ENCODE results near the gene MTA1. TPM values are rescaled to one million over a fixed set of nuclear protein-coding genes. Genes with fewer than 3 reads are reported as not detected.

Gene MTA1
- total RNA-seq, 4 donors from 2014 or later = 62.9 to 218 (median 108) TPM

DNA sequence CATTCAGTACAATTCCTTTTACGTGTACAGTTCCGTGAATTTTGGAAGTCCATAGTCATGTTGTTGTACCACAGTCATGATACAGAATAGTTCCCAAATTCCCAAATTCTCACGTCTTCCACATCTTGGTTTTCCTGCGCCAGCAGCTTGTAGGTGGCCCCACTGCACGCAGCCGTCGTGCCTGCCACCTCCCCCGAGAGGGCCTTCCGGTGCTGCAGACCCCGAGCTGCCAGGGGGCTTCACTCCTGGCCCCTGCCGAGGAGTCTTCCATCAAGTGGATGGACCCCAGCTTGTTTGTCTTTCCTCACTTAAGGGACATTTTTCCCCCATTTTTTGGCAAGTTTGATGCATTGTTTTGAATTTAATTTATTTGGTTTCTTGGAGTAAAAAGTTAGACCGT lies 16.8 kb downstream of the MTA1 start:
- no peaks in the 10 kb centered on the region for H3K9me3 ChIP-seq
- TF ChIP-seq CTCF (IDR thresholded peaks at IDR 0.05) (no peak), POLR2A (IDR thresholded peaks at IDR 0.05) (no peak)
- no peak for DNase-seq
- intact Hi-C loops (cut with DNase I; ENCODE audit: low total_unique reads) = no loop called here
- no peak overlapping the region for H3K27ac ChIP-seq
- H3K4me3 ChIP-seq = no peak overlapping the region
- no peaks in the 10 kb centered on the region for H3K36me3 ChIP-seq
- H3K4me1 ChIP-seq = no peaks in the 10 kb centered on the region
- H3K27me3 ChIP-seq = no peaks in the 10 kb centered on the region

DNA sequence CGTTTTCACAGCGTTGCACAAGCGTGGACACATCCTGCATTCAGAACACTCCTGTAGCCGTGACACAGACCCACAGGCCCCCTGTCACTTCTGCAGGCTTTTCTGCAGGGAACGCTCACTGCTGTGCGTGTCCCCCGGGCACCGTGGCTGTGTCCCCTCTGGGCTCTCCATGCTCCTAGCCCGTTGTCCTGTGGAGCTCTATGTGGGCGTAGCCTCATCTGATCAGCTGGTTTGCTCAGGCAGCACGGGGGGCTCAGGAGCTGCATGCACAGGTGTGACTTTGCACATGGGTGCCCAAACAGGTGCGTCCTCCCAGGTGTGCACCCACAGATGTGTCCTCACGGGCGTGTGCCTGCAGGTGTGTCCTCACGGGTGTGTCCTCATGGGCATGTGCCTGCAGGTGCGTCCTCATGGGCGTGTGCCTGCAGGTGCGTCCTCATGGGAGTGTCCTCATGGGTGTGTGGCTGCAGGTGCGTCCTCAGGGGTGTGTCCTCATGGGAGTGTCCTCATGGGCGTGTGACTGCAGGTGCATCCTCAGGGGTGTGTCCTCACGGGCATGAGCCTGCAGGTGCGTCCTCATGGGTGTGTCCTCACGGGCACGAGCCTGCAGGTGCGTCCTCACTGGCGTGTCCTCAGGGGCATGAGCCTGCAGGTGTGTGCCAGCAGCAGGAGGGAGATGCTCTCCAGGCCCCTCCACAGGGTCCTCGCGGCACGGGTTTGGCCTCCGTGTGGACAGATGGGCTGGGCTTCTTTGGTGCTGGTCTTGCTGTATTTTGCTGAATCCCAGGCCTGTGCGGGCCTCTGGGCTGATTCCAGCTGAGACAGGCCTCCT lies 17.5 kb downstream of the MTA1 start:
- Histone ChIP-seq H3K27me3 (no peaks in the 10 kb centered on the region), H3K27ac (no peak overlapping the region), H3K4me1 (no peaks in the 10 kb centered on the region), H3K36me3 (no peaks in the 10 kb centered on the region), H3K9me3 (no peaks in the 10 kb centered on the region), H3K4me3 (no peak overlapping the region)
- no peak for TF ChIP-seq CTCF (IDR thresholded peaks at IDR 0.05)
- no peak for DNase-seq
- intact Hi-C loops (cut with DNase I; ENCODE audit: low total_unique reads) = no loop called here

DNA sequence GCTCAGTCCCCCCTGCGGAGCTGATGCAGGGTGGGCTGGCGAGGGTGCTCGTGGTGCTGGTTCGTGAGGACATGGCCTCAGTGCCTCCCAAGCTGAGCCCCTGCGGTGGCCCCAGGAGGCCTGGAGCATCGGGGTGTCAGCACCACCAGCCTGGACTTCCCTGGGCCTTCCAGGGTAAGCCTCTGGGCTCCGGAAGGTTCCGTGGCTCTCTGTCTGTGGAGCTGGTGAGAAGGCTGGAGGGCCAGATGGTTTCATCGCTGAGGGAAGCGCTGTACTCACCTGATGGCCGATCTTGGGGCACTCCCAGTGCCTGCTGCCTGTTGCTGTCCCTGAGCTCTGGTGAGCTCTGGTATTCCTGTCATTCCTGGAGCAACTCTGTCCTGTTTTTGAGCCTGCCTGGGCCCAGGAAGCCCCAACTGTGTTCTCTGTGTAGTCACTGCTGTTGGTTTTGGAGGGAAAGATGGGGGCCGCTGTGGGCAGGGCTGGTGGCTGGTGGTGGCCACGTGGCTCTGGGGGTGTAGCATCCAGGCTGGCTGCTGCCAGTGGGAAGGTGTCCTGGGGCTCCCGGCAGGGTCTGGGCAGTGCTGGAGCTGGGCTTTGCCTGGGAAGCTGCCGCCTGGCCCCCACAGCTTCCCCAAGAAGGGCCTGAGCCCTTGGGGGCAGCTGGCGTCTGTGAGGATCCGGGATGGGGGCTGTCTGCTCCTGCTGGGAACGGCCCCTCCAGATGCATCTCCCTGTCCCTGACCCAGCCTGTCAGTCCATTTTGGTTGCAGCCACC lies 18.3 kb downstream of the MTA1 start:
- Histone ChIP-seq H3K36me3 (no peaks in the 10 kb centered on the region), H3K4me3 (no peak overlapping the region), H3K4me1 (no peaks in the 10 kb centered on the region), H3K9me3 (no peaks in the 10 kb centered on the region), H3K27me3 (no peaks in the 10 kb centered on the region), H3K27ac (no peak overlapping the region)
- no peak for DNase-seq
- TF ChIP-seq POLR2A (IDR thresholded peaks at IDR 0.05) = no peak
- no peak for TF ChIP-seq CTCF (IDR thresholded peaks at IDR 0.05)
- intact Hi-C loops (cut with DNase I; ENCODE audit: low total_unique reads) = no loop called here

DNA sequence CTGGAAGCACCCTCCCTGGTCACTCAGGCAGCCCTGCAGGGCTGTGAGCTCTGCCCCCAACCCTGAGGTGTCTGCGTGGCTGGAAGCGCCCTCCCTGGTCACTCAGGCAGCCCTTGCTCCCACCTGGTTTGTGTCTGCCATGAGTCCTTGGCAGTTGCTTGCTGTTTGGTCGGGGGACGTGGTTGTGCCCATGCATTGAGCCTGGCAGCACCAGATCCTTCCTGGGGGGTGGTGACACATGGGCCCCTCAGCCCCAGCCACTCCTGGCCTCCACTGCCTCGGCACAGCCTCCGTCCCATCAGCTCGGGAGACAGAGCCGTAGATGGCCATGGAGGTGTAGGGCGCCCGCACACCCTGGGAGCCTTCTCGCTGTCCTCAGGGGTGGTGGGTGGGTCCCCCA lies 19.6 kb downstream of the MTA1 start:
- no peaks in the 10 kb centered on the region for H3K9me3 ChIP-seq
- no peak for TF ChIP-seq POLR2A (IDR thresholded peaks at IDR 0.05)
- TF ChIP-seq CTCF (IDR thresholded peaks at IDR 0.05) = no peak
- no peaks in the 10 kb centered on the region for H3K27me3 ChIP-seq
- no peak overlapping the region for H3K27ac ChIP-seq
- intact Hi-C loops (cut with DNase I; ENCODE audit: low total_unique reads) = no loop called here
- no peak overlapping the region for H3K4me3 ChIP-seq
- no peaks in the 10 kb centered on the region for H3K4me1 ChIP-seq
- H3K36me3 ChIP-seq = no peaks in the 10 kb centered on the region
- no peak for DNase-seq

Data from uterus (tissue), 4 donors.